Measurements from ENCODE around the gene LPO. TPM values are rescaled to one million over a fixed set of nuclear protein-coding genes. Genes with fewer than 3 reads are reported as not detected.
A peak's percentile ranks its signal among the peaks of the same experiment; 100 is the strongest.

The LPO gene
- total RNA-seq, 2 donors from 2014 or later: not detected

DNA sequence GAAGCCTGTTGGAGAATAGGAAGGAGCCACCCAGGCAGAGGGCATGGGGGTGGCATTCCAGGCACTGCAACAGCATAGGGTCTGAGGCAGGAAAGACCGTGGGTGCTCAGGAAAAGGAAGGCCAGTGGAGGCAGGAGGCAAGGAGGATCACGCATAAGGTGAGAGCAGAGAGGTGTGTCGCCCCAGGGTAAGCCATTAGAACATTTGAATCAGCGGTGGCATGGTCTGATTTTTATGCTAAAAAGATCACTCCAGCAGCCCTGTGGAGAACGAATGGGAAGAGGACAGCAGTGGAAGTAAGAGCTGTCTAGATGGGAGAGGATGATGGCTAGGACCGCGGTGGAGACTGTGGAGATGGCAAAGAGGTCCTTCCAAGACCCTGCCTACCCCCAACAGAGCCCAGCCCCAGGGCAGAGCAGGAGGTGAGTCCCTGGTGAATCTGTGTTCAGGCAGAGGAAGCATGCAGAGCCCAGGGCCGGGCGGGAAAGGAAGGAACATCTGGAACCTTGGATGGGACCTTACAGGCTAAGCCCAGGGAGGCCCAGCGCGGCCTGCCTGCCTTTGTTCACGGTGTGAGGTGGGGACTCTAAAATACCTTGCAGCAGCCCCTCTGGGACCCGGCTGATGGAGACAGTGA is 7.8 kb downstream of the LPO start:
- WGBS, 2 experiments (ENCODE audit: insufficient coverage in 1 of 2, insufficient read length in 1 of 2): 82 to 90% methylated on average over 4 to 13 of the region's 13 CpGs
- DNase-seq: peak; percentile 43
- H3K27me3 ChIP-seq (ENCODE audit: control insufficient read depth, insufficient read depth, low read length, poor library complexity, severe bottlenecking): peaks cover 92% of the 10 kb centered on the region
- H3K4me3 ChIP-seq (ENCODE audit: low read length): no peak overlapping the region
- H3K4me1 Mint-ChIP-seq: no peaks in the 10 kb centered on the region
- no peaks in the 10 kb centered on the region for H3K9me3 ChIP-seq (ENCODE audit: control insufficient read depth, low read length)
- H3K36me3 Mint-ChIP-seq (ENCODE audit: low read depth): no peaks in the 10 kb centered on the region
- H3K27me3 Mint-ChIP-seq (ENCODE audit: insufficient read depth): peaks cover 97% of the 10 kb centered on the region
- H3K36me3 ChIP-seq (ENCODE audit: control insufficient read depth, insufficient read depth, low read length): no peaks in the 10 kb centered on the region
- H3K4me3 Mint-ChIP-seq: no peak overlapping the region
- H3K27ac Mint-ChIP-seq: no peak overlapping the region
- H3K9ac ChIP-seq (ENCODE audit: extremely low read depth, low read length, poor library complexity, severe bottlenecking): no peak overlapping the region
- TF ChIP-seq, protein P1, sequence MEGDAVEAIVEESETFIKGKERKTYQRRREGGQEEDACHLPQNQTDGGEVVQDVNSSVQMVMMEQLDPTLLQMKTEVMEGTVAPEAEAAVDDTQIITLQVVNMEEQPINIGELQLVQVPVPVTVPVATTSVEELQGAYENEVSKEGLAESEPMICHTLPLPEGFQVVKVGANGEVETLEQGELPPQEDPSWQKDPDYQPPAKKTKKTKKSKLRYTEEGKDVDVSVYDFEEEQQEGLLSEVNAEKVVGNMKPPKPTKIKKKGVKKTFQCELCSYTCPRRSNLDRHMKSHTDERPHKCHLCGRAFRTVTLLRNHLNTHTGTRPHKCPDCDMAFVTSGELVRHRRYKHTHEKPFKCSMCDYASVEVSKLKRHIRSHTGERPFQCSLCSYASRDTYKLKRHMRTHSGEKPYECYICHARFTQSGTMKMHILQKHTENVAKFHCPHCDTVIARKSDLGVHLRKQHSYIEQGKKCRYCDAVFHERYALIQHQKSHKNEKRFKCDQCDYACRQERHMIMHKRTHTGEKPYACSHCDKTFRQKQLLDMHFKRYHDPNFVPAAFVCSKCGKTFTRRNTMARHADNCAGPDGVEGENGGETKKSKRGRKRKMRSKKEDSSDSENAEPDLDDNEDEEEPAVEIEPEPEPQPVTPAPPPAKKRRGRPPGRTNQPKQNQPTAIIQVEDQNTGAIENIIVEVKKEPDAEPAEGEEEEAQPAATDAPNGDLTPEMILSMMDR (conservative IDR thresholded peaks at IDR 0.05): no peak
- H3K9me3 Mint-ChIP-seq: peaks cover 10% of the 10 kb centered on the region
- no peak overlapping the region for H3K27ac ChIP-seq (ENCODE audit: low read depth, low read length)
- no peaks in the 10 kb centered on the region for H3K4me1 ChIP-seq (ENCODE audit: control insufficient read depth, insufficient read depth, low read length)

DNA sequence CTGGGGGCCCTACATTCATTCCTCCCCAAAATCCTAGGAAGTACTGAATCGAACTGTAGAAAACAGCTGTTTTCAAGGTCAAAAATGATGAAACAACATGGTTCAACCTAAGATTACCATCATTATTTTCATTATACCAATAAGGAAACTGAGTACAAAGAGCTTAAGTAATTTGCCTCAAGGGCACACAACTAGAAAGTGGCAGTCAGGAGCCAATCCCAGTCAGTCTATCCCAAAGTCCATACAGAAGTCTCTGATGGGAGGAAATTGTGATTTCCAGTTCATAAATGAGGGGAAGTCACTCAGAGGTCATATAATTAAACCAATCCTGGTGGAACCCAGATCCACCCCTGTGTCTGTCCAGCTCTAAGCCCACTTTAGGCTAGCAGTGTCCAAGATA is 8.4 kb downstream of the LPO start:
- WGBS, 2 experiments (ENCODE audit: insufficient coverage in 1 of 2, insufficient read length in 1 of 2): 81 to 87% methylated on average over 1 of the region's 1 CpG
- no peaks in the 10 kb centered on the region for H3K4me1 Mint-ChIP-seq
- H3K27me3 ChIP-seq (ENCODE audit: control insufficient read depth, insufficient read depth, low read length, poor library complexity, severe bottlenecking): peaks cover 92% of the 10 kb centered on the region
- H3K36me3 ChIP-seq (ENCODE audit: control insufficient read depth, insufficient read depth, low read length): no peaks in the 10 kb centered on the region
- H3K4me3 Mint-ChIP-seq: no peak overlapping the region
- no peaks in the 10 kb centered on the region for H3K4me1 ChIP-seq (ENCODE audit: control insufficient read depth, insufficient read depth, low read length)
- no peak overlapping the region for H3K27ac Mint-ChIP-seq
- no peak for DNase-seq
- no peaks in the 10 kb centered on the region for H3K36me3 Mint-ChIP-seq (ENCODE audit: low read depth)
- H3K27me3 Mint-ChIP-seq (ENCODE audit: insufficient read depth): peaks cover 97% of the 10 kb centered on the region
- no peak overlapping the region for H3K9ac ChIP-seq (ENCODE audit: extremely low read depth, low read length, poor library complexity, severe bottlenecking)
- no peaks in the 10 kb centered on the region for H3K9me3 ChIP-seq (ENCODE audit: control insufficient read depth, low read length)
- TF ChIP-seq, protein P1 (conservative IDR thresholded peaks at IDR 0.05): no peak
- H3K4me3 ChIP-seq (ENCODE audit: low read length): no peak overlapping the region
- H3K9me3 Mint-ChIP-seq: peaks cover 10% of the 10 kb centered on the region
- H3K27ac ChIP-seq (ENCODE audit: low read depth, low read length): no peak overlapping the region

DNA sequence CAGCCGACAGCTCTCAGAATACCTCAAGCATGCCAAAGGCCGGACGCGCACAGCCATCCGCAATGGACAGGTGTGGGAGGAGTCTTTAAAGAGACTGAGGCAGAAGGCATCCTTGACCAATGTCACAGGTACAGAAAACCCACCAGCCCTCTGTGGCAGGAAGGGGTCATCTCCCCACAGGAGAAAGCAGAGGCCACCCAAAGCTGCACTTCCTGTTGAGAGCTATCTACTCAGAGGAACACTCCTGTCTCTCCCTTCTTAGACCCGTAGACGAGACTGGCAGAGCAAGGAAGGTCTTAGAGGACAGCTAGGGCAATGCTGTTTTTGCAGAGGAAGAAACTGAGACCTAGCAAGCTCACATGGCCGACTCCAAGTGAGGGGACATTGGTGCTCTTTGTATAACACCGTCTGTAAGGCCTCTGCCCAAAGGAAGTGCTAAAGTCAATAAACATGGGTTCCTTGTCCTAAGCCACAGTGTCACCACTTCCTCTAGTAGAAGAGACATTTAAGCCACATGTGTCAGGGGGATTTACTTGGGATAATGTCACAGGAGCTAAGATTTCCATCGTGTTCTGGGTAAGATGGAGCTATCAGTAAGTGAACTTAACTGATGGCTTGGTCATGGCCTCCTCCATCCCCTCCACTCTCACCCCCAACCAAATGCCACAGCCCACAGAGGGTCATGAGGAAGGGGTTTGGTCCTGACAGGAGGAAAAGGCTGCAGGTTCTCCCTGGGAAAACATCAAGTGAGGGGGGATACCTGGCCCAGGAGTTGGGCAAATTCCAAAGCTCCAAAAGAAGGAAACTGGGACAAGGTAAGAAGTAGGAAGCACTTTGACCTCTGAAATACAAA is 9.4 kb downstream of the LPO start:
- WGBS, 2 experiments (ENCODE audit: insufficient coverage in 1 of 2, insufficient read length in 1 of 2): 86 to 88% methylated on average over 2 to 10 of the region's 10 CpGs
- Histone ChIP-seq H3K4me1 (ENCODE audit: control insufficient read depth, insufficient read depth, low read length) (no peaks in the 10 kb centered on the region), H3K9ac (ENCODE audit: extremely low read depth, low read length, poor library complexity, severe bottlenecking) (no peak overlapping the region), H3K4me3 (ENCODE audit: low read length) (no peak overlapping the region), H3K27me3 (ENCODE audit: control insufficient read depth, insufficient read depth, low read length, poor library complexity, severe bottlenecking) (peaks cover 91% of the 10 kb centered on the region), H3K9me3 (ENCODE audit: control insufficient read depth, low read length) (no peaks in the 10 kb centered on the region), H3K27ac (ENCODE audit: low read depth, low read length) (no peak overlapping the region), H3K36me3 (ENCODE audit: control insufficient read depth, insufficient read depth, low read length) (no peaks in the 10 kb centered on the region)
- DNase-seq: peak; percentile 40
- peaks cover 97% of the 10 kb centered on the region for H3K27me3 Mint-ChIP-seq (ENCODE audit: insufficient read depth)
- no peaks in the 10 kb centered on the region for H3K4me1 Mint-ChIP-seq
- H3K36me3 Mint-ChIP-seq (ENCODE audit: low read depth): no peaks in the 10 kb centered on the region
- TF ChIP-seq, protein P1 (conservative IDR thresholded peaks at IDR 0.05): no peak
- H3K27ac Mint-ChIP-seq: no peak overlapping the region
- H3K4me3 Mint-ChIP-seq: no peak overlapping the region
- peaks cover 10% of the 10 kb centered on the region for H3K9me3 Mint-ChIP-seq

Data from endodermal cell (in vitro differentiated cells).